ENCODE measurements around the gene MATN1. TPM values are rescaled to one million over a fixed set of nuclear protein-coding genes. Genes with fewer than 3 reads are reported as not detected.
A peak's percentile ranks its signal among the peaks of the same experiment; 100 is the strongest.

The MATN1 gene
- total RNA-seq, 4 donors from 2014 or later: 0.98 TPM; not detected in 3

- Histone ChIP-seq H3K36me3 (no peaks in the 10 kb centered on the region), H3K4me1 (peaks cover 53% of the 10 kb centered on the region), H3K27ac (peak overlapping the region; percentile 34), H3K9me3 (no peaks in the 10 kb centered on the region), H3K27me3 (no peaks in the 10 kb centered on the region), H3K4me3 (no peak overlapping the region)
- 74% methylated on average over 3 of the region's 17 CpGs for WGBS
- peak in 1 of 2 donors; percentile 68 for DNase-seq (ENCODE audit: low spot score in 2 of 2)
- TF ChIP-seq POLR2AphosphoS5 (IDR thresholded peaks at IDR 0.05) (no peak), CTCF (IDR thresholded peaks at IDR 0.05) (no peak), EP300 (IDR thresholded peaks at IDR 0.05) (no peak), POLR2A (IDR thresholded peaks at IDR 0.05) (no peak)
Observed at GRCh38 chr1:30698401-30698981, 24.9 kb downstream of the MATN1 start.

GRCh38 chr1:30697571-30698376 lies 25.6 kb downstream of the MATN1 start:
- WGBS: 53% methylated on average over 7 of the region's 9 CpGs
- no peaks in the 10 kb centered on the region for H3K27me3 ChIP-seq
- DNase-seq (ENCODE audit: low spot score in 2 of 2): peak in 1 of 2 donors; percentile 75
- no peaks in the 10 kb centered on the region for H3K9me3 ChIP-seq
- H3K27ac ChIP-seq: peak overlapping the region; percentile 34
- H3K4me1 ChIP-seq: peaks cover 53% of the 10 kb centered on the region
- H3K36me3 ChIP-seq: no peaks in the 10 kb centered on the region
- H3K4me3 ChIP-seq: no peak overlapping the region
- TF ChIP-seq CTCF (IDR thresholded peaks at IDR 0.05): no peak
- TF ChIP-seq POLR2A (IDR thresholded peaks at IDR 0.05): no peak
- TF ChIP-seq EP300 (IDR thresholded peaks at IDR 0.05): no peak
- TF ChIP-seq POLR2AphosphoS5 (IDR thresholded peaks at IDR 0.05): no peak

GRCh38 chr1:30696831-30697230 lies 26.6 kb downstream of the MATN1 start:
- H3K4me1 ChIP-seq: peaks cover 52% of the 10 kb centered on the region
- no peak for DNase-seq (ENCODE audit: low spot score in 2 of 2)
- WGBS: 95% methylated on average over 6 of the region's 6 CpGs

GRCh38 chr1:30695439-30695841 lies 27.9 kb downstream of the MATN1 start:
- H3K36me3 ChIP-seq: no peaks in the 10 kb centered on the region
- H3K4me1 ChIP-seq: peaks cover 38% of the 10 kb centered on the region
- no peaks in the 10 kb centered on the region for H3K9me3 ChIP-seq
- 18% methylated on average over 6 of the region's 6 CpGs for WGBS
- DNase-seq (ENCODE audit: low spot score in 2 of 2): peak in 1 of 2 donors; percentile 82
- H3K27ac ChIP-seq: no peak overlapping the region
- H3K27me3 ChIP-seq: peaks cover 4% of the 10 kb centered on the region
- TF ChIP-seq EP300 (IDR thresholded peaks at IDR 0.05): no peak
- no peak for TF ChIP-seq CTCF (IDR thresholded peaks at IDR 0.05)
- TF ChIP-seq POLR2A (IDR thresholded peaks at IDR 0.05): no peak
- TF ChIP-seq POLR2AphosphoS5 (IDR thresholded peaks at IDR 0.05): peak in 1 of 3 donors; percentile 17
- H3K4me3 ChIP-seq: no peak overlapping the region

More at GRCh38 chr1:30696831-30697230, 26.6 kb downstream of the MATN1 start:
- H3K4me3 ChIP-seq: no peak overlapping the region
- peaks cover 4% of the 10 kb centered on the region for H3K27me3 ChIP-seq
- H3K36me3 ChIP-seq: no peaks in the 10 kb centered on the region
- H3K27ac ChIP-seq: no peak overlapping the region
- TF ChIP-seq POLR2A (IDR thresholded peaks at IDR 0.05) (no peak), CTCF (IDR thresholded peaks at IDR 0.05) (no peak), EP300 (IDR thresholded peaks at IDR 0.05) (no peak), POLR2AphosphoS5 (IDR thresholded peaks at IDR 0.05) (no peak)
- H3K9me3 ChIP-seq: no peaks in the 10 kb centered on the region

All from suprapubic skin (tissue), 4 donors.